ENCODE results near the gene CPT1B.

CPT1B gene

DNA sequence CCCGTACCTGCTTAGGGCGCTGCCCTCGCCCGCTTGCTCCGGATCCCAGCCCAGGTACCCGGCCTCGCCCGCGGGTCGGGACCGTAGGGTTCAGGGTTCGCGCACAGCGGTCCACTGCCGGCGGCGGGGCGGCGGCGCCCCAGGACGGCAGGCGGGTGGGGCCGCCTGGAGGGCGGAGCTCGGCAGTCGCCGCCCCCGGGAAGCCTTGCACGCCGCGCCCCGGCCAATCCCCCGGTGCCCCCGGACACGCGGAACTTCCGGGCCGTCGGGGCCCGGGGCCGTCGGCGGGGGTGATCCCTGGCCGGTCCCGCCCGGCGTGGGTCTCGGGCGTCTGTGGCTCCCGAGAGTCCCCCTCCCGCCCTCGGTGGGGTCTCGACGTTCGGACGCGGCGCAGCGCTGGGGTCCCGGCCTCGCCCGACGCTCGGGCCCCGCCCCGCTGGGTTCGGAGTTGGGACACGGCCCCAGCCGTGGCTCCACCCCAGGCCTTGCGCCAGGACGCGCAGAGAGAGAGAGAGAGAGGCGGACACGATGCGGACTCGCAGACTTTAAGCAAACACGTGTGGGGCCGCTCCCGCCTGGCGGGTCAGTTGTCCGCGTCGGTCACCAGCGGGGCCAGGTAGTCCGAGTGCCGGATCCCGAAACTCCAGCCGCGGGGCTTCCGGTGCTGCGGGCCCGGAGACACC is 48.2 kb downstream of the CPT1B start, which contains the start of gene TYMP:
Gene TYMP, minus strand, starts transcription at position 116 of the 683 bp plus-strand sequence. CDS start 303 bp downstream, outside the sequence.
- peak within 1 kb of the TSS; percentile 43 for H3K4me3 ChIP-seq (ENCODE audit: low read depth, low read length)
- no peaks in the 10 kb centered on the region for H3K36me3 ChIP-seq (replicated peaks)
- in situ Hi-C loops (cut with HindIII; ENCODE audit: low pct_ligation_motif_present, low sequenced_read_pairs) = no loop called here
- H3K27me3 ChIP-seq (replicated peaks) = no peaks in the 10 kb centered on the region
- H3K27ac ChIP-seq = peak within 1 kb of the TSS; percentile 5
- DNase-seq = peak; percentile 49
- TF ChIP-seq, protein P1, sequence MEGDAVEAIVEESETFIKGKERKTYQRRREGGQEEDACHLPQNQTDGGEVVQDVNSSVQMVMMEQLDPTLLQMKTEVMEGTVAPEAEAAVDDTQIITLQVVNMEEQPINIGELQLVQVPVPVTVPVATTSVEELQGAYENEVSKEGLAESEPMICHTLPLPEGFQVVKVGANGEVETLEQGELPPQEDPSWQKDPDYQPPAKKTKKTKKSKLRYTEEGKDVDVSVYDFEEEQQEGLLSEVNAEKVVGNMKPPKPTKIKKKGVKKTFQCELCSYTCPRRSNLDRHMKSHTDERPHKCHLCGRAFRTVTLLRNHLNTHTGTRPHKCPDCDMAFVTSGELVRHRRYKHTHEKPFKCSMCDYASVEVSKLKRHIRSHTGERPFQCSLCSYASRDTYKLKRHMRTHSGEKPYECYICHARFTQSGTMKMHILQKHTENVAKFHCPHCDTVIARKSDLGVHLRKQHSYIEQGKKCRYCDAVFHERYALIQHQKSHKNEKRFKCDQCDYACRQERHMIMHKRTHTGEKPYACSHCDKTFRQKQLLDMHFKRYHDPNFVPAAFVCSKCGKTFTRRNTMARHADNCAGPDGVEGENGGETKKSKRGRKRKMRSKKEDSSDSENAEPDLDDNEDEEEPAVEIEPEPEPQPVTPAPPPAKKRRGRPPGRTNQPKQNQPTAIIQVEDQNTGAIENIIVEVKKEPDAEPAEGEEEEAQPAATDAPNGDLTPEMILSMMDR (IDR thresholded peaks at IDR 0.05; ENCODE audit: low read depth, low read length, missing control alignments) = no peak

DNA sequence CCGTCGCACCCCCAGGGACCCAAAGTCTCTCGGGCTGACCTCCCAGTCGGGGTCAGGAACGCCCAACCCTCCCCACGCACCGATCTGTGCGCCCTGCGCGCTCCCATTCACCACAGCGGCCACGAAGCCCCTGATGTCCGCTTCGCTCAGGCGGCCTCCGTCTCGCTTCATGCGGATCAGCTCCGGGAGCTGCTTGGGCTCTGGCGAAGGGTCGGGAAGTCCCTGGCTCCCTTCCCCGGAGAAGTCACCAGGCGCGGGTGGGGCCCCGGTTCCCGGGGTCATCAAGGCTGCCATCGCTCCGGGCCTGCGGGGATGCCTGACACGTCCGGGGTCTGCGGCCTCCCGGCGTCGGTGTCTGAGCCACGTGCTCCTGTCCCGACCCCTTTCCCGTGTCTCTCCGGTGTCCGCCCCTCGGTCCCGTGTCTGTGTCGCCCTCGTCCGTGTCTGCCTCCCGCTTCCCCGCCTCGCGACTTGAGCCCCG is 48.8 kb downstream of the CPT1B start:
- in situ Hi-C loops (cut with HindIII; ENCODE audit: low pct_ligation_motif_present, low sequenced_read_pairs) = no loop called here
- no peaks in the 10 kb centered on the region for H3K36me3 ChIP-seq (replicated peaks)
- DNase-seq = no peak
- no peaks in the 10 kb centered on the region for H3K27me3 ChIP-seq (replicated peaks)
- TF ChIP-seq, protein P1 (IDR thresholded peaks at IDR 0.05; ENCODE audit: low read depth, low read length, missing control alignments) = no peak
- no peak overlapping the region for H3K27ac ChIP-seq
- peak overlapping the region; percentile 41 for H3K4me3 ChIP-seq (ENCODE audit: low read depth, low read length)

DNA sequence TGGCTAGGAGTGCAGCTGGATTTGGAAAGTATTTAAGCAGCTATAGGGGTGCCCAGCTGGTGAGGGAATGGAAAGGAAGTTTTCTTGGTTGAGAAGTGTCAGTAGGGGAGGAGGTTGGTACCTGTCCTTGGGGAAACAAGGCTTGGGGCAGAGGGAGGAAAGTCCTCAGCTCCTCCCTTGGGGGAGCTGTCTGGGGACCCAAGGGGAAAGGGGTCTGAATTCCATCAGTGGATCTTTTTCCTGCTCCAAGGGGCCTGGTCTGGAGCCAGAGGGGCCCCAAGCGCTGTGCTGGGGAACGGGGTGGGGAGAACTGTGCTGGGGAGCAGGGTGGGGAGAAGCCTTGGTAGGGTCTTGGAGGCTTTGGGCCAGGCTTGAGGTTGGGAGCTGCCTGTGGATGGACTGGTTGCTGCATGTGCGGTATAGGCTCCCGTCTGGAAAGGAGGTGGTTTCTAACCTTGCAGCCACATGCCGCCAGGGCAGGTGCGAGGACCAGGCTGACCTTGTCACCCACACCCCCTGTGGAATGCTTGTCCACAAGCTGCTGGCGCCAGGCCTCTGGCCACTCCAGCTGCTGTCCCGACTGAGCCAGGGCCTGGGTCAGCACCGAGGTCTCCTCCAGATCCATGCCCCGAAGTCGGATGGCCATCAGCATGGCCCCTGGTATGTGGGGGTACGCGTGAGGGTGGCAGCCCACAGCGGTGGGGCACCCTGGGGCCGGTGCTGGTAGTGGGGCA is 49.4 kb downstream of the CPT1B start:
- Histone ChIP-seq H3K27ac (no peak overlapping the region), H3K36me3 (replicated peaks) (no peaks in the 10 kb centered on the region), H3K27me3 (replicated peaks) (no peaks in the 10 kb centered on the region), H3K4me3 (ENCODE audit: low read depth, low read length) (no peak overlapping the region)
- in situ Hi-C loops (cut with HindIII; ENCODE audit: low pct_ligation_motif_present, low sequenced_read_pairs) = no loop called here
- no peak for DNase-seq
- TF ChIP-seq, protein P1 (IDR thresholded peaks at IDR 0.05; ENCODE audit: low read depth, low read length, missing control alignments) = no peak

DNA sequence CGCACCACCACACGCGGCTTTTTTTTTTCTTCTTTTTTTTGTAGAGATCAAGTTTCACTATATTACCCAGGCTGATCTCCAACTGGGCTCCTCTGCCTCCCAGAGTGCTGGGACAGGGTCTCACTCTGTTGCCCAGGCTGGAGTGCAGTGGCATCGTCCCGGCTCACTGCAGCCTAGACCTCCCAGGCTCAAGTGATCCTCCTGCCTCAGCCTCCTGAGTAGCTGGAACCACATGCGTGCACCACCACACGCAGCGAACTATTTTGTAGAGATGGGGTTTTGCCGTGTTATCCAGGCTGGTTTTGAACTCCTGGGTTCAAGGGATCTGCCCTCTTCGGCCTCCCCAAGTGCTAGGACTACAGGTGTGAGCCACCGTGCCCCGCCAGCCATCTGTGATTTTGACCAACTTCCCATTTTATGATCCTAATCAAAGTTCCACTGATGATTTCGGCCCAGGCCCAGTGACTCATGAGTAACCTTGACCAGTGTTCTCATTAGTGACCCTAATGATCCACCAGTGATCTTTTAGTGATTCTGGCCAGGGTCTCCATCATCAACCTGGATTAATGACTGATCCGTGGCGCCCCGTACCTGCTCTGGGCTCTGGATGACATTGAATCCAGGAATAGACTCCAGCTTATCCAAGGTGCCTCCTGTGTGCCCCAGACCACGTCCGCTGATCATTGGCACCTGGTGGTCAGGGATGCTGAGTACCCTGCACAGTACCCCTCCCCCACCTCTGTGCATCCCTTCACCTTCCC is 50.1 kb downstream of the CPT1B start:
- peaks cover 7% of the 10 kb centered on the region for H3K36me3 ChIP-seq (replicated peaks)
- no peak overlapping the region for H3K27ac ChIP-seq
- no peaks in the 10 kb centered on the region for H3K27me3 ChIP-seq (replicated peaks)
- TF ChIP-seq, protein P1 (IDR thresholded peaks at IDR 0.05; ENCODE audit: low read depth, low read length, missing control alignments) = no peak
- H3K4me3 ChIP-seq (ENCODE audit: low read depth, low read length) = no peak overlapping the region
- in situ Hi-C loops (cut with HindIII; ENCODE audit: low pct_ligation_motif_present, low sequenced_read_pairs) = no loop called here
- no peak for DNase-seq

DNA sequence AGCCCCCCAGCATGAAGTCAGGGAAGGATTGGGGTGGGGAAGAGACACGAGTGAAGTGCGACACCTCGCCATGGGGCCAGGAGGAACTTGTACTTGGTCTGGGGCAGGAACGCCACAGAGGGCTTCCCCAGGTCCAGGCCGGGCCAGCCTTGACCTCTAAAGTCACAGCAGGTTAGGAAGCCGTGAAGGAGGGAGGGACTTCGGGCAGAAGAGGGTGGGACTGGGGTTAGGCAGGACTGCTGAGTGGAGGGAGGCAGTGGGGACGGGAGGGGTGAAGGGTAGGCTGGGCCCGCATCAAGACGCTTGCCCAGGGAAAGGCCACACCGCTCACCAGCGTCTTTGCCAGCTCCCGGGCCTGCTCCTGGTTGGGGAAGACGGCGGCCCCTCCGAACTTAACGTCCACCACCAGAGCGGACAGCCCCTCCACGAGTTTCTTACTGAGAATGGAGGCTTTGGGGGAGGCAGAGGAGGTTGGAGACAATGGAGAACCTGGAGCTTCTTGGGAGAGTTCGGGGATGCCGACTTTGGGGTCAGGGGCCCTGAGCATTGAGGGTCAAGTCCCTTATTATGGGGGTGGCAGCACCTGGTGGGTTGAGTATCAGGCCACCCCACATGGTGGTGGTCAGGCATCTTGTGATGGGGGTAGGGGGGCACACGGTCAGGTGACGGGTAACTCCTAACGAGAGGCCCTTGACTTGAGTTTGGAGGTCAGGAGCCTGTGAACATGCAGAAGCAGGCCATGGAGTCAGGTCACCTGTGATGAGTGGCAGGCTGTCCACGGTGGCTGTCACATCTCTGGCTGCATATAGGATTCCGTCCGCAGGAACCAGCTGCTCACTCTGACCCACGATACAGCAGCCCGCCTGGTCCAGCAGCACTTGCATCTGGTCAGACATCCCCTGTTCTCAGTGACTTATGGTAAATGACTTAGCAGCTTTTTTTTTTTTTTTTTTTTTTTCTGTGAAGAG is 51.1 kb downstream of the CPT1B start:
- in situ Hi-C loops (cut with HindIII; ENCODE audit: low pct_ligation_motif_present, low sequenced_read_pairs) = no loop called here
- DNase-seq = no peak
- TF ChIP-seq, protein P1 (IDR thresholded peaks at IDR 0.05; ENCODE audit: low read depth, low read length, missing control alignments) = no peak

More for the DNA sequence above, 51.1 kb downstream of the CPT1B start:
- Histone ChIP-seq H3K4me3 (ENCODE audit: low read depth, low read length) (peak overlapping the region; percentile 70), H3K27ac (no peak overlapping the region), H3K27me3 (replicated peaks) (no peaks in the 10 kb centered on the region), H3K36me3 (replicated peaks) (peaks cover 15% of the 10 kb centered on the region)

Data from brain microvascular endothelial cell (primary cell).